GM21423 (cell line): ENCODE measurements around the gene SIK1.
"Not testable (repeated sequence)": the region's sequence is repeated elsewhere in the genome, so short reads cannot be mapped to it uniquely, and the experiment has no call there.

Source experiments
- ATAC-seq: cut with Tn5 transposase; IDR thresholded peaks from one replicate; pipeline ENCODE4 v1.9.1; 2021; ENCODE audit warnings: mild to moderate bottlenecking, moderate library complexity; ENCODE audit not compliant: unreplicated experiment

SIK1 gene

GRCh38 chr21:43426404-43427241 is at the start of gene SIK1:
Gene SIK1 (minus strand): TSS chr21:43427131. CDS start chr21:43426178, 953 bp downstream.
- ATAC-seq = peak; percentile 32

- ATAC-seq = not testable (repeated sequence)
Measured at GRCh38 chr21:43471597-43472242, 44.8 kb upstream of the SIK1 start.

- not testable (repeated sequence) for ATAC-seq
Measured at GRCh38 chr21:43469719-43470458, 43.0 kb upstream of the SIK1 start.

GRCh38 chr21:43467785-43468184 is 40.9 kb upstream of the SIK1 start:
- ATAC-seq = no peak

GRCh38 chr21:43465159-43465558 is 38.2 kb upstream of the SIK1 start:
- not testable (repeated sequence) for ATAC-seq

GRCh38 chr21:43463498-43464261 is 36.7 kb upstream of the SIK1 start:
- ATAC-seq = not testable (repeated sequence)

- not testable (repeated sequence) for ATAC-seq
Measured at GRCh38 chr21:43462932-43463331, 36.0 kb upstream of the SIK1 start.

GRCh38 chr21:43460475-43460874 is 33.5 kb upstream of the SIK1 start:
- not testable (repeated sequence) for ATAC-seq

GRCh38 chr21:43458995-43459394 is 32.1 kb upstream of the SIK1 start:
- not testable (repeated sequence) for ATAC-seq

GRCh38 chr21:43456616-43457314 is 29.8 kb upstream of the SIK1 start:
- ATAC-seq = not testable (repeated sequence)

- ATAC-seq = not testable (repeated sequence)
Measured at GRCh38 chr21:43455717-43456116, 28.8 kb upstream of the SIK1 start.

GRCh38 chr21:43454176-43454575 is 27.2 kb upstream of the SIK1 start:
- ATAC-seq = not testable (repeated sequence)

- ATAC-seq = not testable (repeated sequence)
Measured at GRCh38 chr21:43451850-43452249, 24.9 kb upstream of the SIK1 start.

GRCh38 chr21:43450287-43450686 is 23.4 kb upstream of the SIK1 start:
- not testable (repeated sequence) for ATAC-seq

GRCh38 chr21:43447353-43447977 is 20.5 kb upstream of the SIK1 start:
- ATAC-seq = not testable (repeated sequence)

- ATAC-seq = not testable (repeated sequence)
Measured at GRCh38 chr21:43446277-43446932, 19.5 kb upstream of the SIK1 start.

GRCh38 chr21:43444524-43444923 is 17.6 kb upstream of the SIK1 start:
- not testable (repeated sequence) for ATAC-seq

- ATAC-seq = not testable (repeated sequence)
Measured at GRCh38 chr21:43442571-43442970, 15.6 kb upstream of the SIK1 start.
